Ishikawa (cell line): Measurements from ENCODE around the gene ZPLD1.

ENCODE experiments used
- CEBPB ChIP-seq: IDR thresholded peaks from 2 replicates; pipeline ENCODE4 v1.6.1; 2012
- CREB1 ChIP-seq: IDR thresholded peaks from 2 replicates; pipeline ENCODE4 v1.6.1; 2012; ENCODE audit warnings: low read depth
- EGR1 ChIP-seq: IDR thresholded peaks from 2 replicates; pipeline ENCODE4 v1.6.1; 2012
- EP300 ChIP-seq: IDR thresholded peaks from 2 replicates; pipeline ENCODE4 v1.6.1; 2012; ENCODE audit warnings: borderline replicate concordance
- MAX ChIP-seq: IDR thresholded peaks from 2 replicates; pipeline ENCODE4 v1.6.1; 2012
- RAD21 ChIP-seq: IDR thresholded peaks from 2 replicates; pipeline ENCODE4 v1.6.1; 2012; ENCODE audit warnings: low read depth
- REST ChIP-seq: IDR thresholded peaks from 2 replicates; pipeline ENCODE4 v1.6.1; 2012; ENCODE audit warnings: low read depth, mild to moderate bottlenecking
- TAF1 ChIP-seq: IDR thresholded peaks from 2 replicates; pipeline ENCODE4 v1.6.1; 2012; ENCODE audit warnings: low read depth, mild to moderate bottlenecking
- TCF12 ChIP-seq: IDR thresholded peaks from 2 replicates; pipeline ENCODE4 v1.6.1; 2012; ENCODE audit warnings: low read depth
- USF1 ChIP-seq: IDR thresholded peaks from 2 replicates; pipeline ENCODE4 v1.6.1; 2012
- YY1 ChIP-seq: IDR thresholded peaks from 2 replicates; pipeline ENCODE4 v1.6.1; 2012; ENCODE audit warnings: low read depth

GRCh38 chr3:102390916-102391315, 43.9 kb upstream of the ZPLD1 start:
- no peak for TF ChIP-seq TAF1
- TF ChIP-seq RAD21: no peak
- no peak for TF ChIP-seq CREB1
- TF ChIP-seq REST: no peak
- no peak for TF ChIP-seq YY1
- TF ChIP-seq EGR1: no peak
- TF ChIP-seq MAX: no peak
- no peak for TF ChIP-seq EP300
- TF ChIP-seq CEBPB: no peak
- no peak for TF ChIP-seq USF1
- TF ChIP-seq TCF12: no peak
